Measurements from ENCODE around the gene VWC2.

GRCh38 chr7:49803812-49804211 is 30.4 kb downstream of the VWC2 start:
- TF ChIP-seq CTCF (IDR thresholded peaks at IDR 0.05): no peak
- no peak for TF ChIP-seq POLR2A (IDR thresholded peaks at IDR 0.05)

Measured in lower leg skin (tissue), 3 donors.